ENCODE results near the gene NTF3.

NTF3 gene

DNA sequence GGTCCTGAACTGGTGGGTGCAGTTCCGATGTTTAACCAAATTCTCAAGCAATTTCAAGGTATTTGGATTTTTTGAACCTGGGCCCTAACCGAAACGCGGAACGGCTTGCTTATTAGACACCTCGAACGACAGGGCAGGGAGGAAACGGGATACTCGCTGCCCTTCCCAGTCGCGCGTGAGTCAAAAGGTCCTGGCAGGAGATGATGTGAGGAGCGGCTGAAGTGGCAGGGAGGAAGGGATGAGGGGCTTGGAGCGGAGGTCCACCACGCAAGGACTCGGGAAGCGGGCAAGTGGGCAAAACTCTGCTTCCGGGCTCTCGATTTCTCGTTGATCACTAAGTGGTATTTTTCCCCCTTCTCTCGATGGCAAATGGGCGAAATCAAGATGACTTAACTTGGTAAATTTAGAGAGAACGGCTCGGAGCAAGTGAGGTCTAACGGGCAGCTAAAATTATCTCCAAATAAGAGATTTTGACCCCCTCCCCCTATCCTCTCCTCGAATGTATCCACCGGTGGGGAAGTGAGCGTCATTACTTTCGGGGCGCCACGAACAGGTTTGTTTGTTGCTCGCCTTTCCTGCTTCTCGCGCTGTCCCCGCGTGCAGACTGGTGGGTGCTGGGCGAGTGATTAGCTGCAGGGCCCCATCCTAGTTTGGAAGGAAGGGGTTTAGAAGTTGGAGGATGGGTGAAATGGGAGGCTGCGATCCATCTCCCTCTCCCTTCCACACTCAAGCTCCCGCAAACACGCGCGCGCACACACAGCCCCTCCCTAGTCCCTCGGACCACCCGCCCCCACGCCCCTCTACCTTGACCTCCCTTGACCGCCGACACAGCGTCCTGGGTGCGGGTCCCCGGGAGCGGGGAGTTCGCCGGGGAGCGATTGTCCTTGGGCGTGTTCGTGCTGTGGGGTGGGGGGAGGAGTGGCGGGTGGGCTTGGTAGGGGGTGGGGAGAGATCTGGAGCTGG lies 986 bp upstream of the NTF3 start:
- no peak for DNase-seq (ENCODE audit: low read depth in 1 of 2, low spot score in 1 of 2)

DNA sequence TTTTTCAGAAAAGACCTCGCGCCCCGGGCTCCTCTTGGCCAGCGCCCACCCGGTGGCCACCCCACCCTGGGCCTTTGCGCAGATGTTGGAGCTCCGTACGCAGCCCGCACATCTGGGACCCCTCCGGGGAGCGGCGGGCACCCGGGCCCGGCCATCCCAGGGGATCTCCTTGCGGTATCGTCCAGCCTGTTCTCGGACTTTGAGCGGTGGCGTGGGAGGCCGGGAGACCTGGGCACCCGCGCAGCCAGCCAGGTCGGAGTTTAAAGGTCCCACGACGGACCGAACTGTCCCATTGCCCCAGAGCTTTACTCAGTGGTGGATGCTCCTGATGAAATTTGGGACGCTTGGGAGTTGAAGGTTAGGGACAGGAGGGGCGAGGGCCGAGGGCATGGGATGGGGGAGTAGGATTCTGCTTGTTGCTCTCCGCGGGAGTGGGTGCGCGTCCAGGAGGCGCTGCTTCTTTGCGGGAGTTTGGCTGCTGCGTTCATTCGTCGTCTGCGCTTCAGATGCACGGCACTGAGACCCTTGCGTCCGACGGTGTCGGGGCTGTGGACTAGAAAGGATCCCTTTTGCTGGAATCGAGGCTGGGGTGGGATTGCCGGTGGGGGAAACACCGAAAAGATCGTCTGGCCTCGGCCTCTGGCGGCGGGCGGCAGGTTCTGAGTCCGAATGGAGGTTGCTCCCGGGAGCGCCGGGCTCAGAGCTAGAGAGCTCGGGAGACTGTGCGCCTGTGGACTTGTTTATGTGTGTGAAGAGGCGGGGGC lies 1.4 kb downstream of the NTF3 start:
- no peak for DNase-seq (ENCODE audit: low read depth in 1 of 2, low spot score in 1 of 2)

GRCh38 chr12:5433845-5434646 lies 2.1 kb downstream of the NTF3 start:
- no peak for DNase-seq (ENCODE audit: low read depth in 1 of 2, low spot score in 1 of 2)

GRCh38 chr12:5434647-5435560 lies 3.0 kb downstream of the NTF3 start:
- no peak for DNase-seq (ENCODE audit: low read depth in 1 of 2, low spot score in 1 of 2)

DNA sequence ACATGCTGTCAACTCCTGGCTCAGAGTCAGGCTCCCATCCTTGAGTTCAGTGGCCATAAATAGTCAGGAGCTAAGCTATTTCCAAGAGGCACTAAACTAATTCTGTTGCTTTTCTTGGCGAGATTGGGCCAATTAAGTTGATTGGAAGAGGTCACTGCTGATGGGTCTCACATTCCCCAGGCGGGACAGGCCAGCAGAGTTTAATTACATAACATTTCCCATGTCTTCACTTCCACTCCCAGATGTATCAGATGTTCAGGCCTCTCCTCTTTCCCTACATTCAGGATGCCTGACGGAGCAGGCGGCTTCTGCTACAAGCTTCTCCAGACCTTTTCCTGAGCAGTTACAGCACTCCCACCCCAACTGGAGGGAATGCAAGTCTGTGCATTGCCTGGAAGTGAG lies 5.3 kb downstream of the NTF3 start:
- DNase-seq (ENCODE audit: low read depth in 1 of 2, low spot score in 1 of 2) = no peak

DNA sequence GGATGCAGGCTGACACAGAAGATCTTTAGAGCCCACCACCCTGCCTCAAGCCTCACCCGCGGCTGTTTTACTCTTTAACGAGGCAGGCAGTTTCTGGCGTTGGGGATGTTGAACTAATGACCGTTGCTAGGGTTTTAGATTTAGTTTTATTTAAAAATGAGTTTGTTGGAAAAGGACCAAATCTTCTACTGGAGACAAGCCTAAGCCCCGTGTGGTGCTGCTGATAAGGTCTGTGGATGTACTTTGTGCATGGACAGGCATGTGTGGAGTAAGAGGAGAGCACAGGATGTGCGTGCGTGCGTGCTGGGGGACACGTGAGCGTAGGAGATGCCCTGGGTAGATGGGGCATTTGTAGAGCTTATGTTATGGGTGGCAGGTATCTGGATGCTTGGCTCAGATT lies 5.7 kb downstream of the NTF3 start:
- DNase-seq (ENCODE audit: low read depth in 1 of 2, low spot score in 1 of 2) = no peak

DNA sequence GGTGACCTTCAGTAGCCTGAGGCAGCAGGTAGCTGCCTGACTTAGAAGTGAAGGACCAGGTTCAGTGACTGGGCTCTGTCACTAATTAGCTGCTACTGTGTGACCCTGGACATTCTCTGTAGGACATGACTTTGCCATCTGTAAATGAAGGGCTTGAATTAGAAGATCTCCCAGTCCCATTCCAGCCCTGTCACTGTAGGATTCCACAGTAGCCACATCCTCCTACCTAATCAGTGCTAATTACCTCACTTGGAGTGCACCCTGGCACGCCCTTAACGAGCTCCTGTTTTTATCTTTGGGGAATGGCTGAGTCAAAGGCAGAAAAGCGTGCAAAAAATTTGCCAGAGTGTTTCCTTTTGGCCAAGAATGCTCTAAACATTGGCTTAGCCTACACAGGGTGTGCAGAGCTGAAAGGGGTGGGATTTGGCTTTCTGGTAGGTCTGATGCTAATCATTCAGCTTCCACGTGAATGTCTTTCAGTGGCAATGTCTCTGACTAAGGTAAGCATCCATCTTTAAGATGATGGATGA lies 6.8 kb downstream of the NTF3 start:
- no peak for DNase-seq (ENCODE audit: low read depth in 1 of 2, low spot score in 1 of 2)

DNA sequence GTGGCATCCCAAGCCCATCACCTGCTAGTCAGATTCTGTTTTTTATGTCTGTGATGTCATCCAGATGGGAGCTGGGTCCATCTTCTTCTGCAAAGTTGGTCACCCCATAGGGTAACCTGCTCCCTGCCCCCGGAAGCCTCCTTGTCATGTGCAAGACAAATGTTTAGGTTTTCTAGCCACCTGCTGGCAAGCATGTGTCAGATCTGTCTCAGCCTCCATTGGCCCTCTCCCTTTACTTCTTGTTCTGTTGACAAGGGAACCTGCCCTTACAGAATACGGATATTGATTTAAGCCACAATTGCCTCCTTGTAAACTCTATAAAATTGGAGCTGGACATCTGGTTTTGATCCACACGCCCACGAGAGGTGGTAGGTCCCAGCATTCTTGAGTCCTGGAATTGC lies 7.5 kb downstream of the NTF3 start:
- no peak for DNase-seq (ENCODE audit: low read depth in 1 of 2, low spot score in 1 of 2)

DNA sequence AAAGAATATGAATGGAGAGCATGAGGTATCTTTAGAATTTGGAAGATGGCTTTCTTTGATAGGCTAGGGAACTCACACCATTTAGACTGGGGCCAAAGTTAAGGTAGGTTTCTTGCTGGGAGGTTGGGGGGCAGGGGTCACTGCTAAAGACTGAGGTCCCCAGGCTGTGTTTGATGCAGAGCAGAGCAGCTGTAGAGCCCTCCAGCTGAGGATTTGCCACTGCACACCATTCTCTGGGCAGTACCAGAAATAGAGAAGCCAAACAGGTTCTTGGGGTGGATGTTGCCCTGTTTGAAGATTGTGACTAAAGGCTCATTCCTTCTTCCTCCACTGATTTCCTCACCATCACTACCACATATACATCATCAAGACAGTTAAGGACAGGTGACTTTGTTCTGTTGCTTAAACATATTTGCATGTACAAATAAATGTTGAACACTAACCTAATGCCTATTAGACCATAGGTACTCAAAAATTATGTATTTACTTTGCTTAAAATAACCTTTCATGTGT lies 7.9 kb downstream of the NTF3 start:
- DNase-seq (ENCODE audit: low read depth in 1 of 2, low spot score in 1 of 2) = no peak

GRCh38 chr12:5440978-5441377 lies 9.1 kb downstream of the NTF3 start:
- DNase-seq (ENCODE audit: low read depth in 1 of 2, low spot score in 1 of 2) = no peak

DNA sequence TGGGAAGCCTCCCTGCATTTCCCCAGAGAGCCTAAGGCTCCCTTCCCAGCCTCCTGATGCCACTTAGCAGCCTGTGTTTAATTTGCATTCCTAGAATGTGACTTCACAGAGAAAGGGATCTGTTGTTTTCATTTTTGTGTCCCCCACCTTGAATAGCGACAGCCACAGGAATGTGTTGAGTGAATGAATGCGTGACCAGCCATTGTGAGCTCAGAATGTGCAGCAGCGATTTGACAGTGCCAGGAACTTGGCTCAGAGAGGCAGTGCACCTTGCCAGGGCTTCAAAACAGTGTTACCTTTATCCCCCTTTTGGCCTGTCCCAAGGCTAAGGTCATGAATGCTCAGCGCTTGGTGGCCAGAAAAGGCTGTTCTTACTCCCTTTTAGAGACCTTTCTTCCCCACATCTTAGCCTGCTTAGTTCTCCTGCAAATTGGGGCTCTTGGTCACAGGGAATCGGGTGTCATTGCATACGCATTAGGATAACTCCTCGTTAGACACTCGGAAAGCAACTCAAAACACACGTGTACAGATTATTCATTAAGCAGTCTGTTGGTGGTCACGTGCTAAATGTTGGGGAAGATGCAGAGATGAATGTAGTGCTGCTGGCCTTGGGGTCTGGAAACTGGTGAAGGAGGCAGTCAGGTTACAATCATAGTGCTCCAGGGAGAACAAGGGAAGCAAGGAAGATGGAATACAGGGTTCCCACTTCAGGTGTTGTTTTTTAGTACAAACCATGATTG lies 9.8 kb downstream of the NTF3 start:
- DNase-seq (ENCODE audit: low read depth in 1 of 2, low spot score in 1 of 2) = no peak

GRCh38 chr12:5442251-5443006 lies 10.5 kb downstream of the NTF3 start:
- DNase-seq (ENCODE audit: low read depth in 1 of 2, low spot score in 1 of 2) = no peak

DNA sequence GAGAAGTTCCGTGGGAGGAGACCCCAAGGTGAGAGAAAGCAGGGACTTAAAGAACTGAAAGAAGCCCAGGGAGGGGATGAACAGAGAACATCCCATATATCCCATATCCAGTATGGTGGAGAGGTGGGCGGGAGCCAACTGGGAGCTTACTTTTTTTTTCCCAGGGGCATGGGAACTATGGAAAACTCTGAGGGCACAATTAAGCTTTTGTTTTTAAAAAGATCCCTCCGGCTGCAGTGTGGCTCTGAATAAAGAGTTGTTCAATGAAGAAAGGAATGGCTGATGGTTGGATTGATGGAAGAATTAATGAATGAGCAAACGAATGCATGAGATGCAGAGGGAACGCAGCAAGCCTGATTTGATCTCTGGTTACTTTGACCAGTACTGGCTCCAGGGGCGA lies 12.6 kb downstream of the NTF3 start:
- no peak for DNase-seq (ENCODE audit: low read depth in 1 of 2, low spot score in 1 of 2)

GRCh38 chr12:5447320-5447719 lies 15.4 kb downstream of the NTF3 start:
- no peak for DNase-seq (ENCODE audit: low read depth in 1 of 2, low spot score in 1 of 2)

DNA sequence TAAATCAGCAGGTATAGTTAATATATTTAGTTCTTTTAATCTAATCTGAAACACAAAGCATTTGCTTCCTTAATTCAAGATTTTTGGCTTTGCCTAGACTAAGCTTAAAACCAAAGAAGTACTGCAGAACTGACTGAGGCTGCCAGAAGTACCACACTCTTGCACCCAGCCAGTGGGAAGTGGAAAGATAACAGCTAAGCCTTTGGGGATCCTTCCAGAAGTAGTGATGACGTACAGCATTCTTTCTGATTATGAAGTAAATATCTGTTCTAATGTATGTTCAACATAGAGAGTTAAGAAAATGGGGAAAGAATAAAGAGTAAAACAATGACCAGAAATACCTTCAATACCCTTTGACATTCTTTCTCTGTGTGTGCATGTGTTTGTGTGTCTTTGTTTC lies 19.3 kb downstream of the NTF3 start:
- no peak for DNase-seq (ENCODE audit: low read depth in 1 of 2, low spot score in 1 of 2)

DNA sequence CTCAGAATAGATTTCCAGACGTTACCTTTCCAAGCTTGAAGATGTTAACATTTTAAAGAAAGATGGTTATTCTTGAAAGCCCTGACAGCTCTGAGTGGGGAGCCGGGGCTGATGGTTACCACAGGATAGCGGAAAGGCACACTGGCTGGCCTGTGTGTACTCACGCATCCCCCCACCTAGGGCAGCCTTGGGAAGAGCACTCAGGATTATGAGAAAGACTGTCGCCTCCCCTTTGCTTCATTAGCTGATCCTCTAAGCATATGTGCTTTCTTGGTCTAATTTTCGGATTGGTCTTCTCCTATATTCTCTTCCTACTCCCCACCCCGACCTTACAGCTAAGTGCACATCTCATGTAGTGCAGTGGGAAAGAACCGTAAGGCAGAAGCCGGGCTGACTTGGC lies 20.7 kb downstream of the NTF3 start:
- no peak for DNase-seq (ENCODE audit: low read depth in 1 of 2, low spot score in 1 of 2)

- no peak for DNase-seq (ENCODE audit: low read depth in 1 of 2, low spot score in 1 of 2)
These were observed 21.6 kb downstream of the NTF3 start for GRCh38 chr12:5453466-5453865.

DNA sequence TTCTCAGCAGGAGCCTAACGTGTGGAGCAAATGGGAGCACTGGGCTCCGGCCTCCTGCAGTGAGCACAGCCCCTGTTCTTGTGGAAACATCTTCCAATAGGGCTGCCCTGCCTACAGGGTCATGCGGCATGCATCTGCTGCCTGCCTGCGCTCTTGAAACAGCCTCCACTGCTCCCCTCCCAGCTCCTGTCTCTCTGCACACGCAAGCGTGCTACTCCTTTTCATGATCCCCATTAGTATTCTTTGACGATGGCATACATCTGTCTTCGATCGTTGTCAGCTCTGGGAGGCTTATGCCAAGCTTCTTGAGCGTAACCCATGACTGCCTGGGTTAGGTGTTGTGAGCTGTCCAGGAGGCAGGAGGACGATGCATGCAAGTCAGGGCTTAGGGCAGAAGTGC lies 23.1 kb downstream of the NTF3 start:
- no peak for DNase-seq (ENCODE audit: low read depth in 1 of 2, low spot score in 1 of 2)

DNA sequence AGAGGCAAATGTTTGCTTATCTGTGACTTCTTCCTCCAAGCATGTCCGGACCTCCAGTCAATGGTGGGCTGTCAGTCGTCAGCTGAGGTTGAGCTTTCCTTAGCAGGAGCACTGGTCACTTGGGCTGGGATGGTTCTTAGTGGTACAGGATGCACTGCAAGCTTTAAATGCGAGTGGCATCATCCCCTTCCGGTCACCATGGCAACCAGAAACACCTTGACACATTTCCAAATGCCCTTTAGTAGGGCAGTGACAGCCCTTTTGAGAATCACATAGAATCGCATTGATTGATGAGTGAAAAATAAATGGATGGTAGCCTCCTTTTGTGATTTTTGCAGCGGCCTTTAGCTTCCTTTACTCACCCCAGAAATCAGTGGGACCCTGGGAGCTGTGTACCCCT lies 24.1 kb downstream of the NTF3 start:
- DNase-seq (ENCODE audit: low read depth in 1 of 2, low spot score in 1 of 2) = no peak

Data from activated CD4-positive, alpha-beta T cell treated with anti-CD3 and anti-CD28 coated beads, Interleukin-2, amount 50 U/mL, for 24 hours (primary cell).